NCI-H2196 (cell line): ENCODE measurements around the gene C2orf92.
A peak's percentile ranks its signal among the peaks of the same experiment; 100 is the strongest.

Experiments
- DNase-seq: peaks from one replicate; lab custom pipeline; 2025; ENCODE audit not compliant: unreplicated experiment; lab: John Stamatoyannopoulos, UW

C2orf92 gene

DNA sequence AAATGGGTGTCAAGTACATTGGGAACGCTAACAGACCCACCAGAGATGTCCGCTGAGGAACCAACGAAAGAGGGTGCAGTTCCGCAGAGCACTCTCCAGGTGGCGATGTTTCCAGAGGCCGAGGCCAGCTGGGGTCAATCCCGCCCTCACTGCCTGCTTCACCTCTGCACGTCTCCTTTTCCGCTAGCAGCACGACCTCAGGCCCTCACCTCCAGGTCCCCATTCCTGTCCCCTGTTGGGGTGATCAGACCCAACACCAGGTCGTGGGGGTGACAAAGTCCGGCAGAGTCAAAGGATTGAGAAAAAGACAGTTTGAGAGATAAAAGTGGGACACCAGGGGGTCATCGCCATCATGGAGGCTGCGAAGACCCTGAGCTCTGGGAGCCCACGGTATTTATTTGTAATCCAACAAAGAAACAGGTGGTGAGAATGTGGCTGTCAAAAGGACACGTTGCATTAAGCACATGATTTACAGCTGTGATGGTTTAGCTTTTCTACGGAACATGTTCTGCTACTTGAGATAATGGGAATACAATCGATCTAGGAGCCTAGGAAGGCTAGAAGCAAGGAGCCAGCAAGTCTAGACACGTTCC, 71.2 kb downstream of the C2orf92 start:
- DNase-seq: peak; percentile 22

GRCh38 chr2:97741251-97741650, 71.7 kb downstream of the C2orf92 start:
- DNase-seq: no peak

DNA sequence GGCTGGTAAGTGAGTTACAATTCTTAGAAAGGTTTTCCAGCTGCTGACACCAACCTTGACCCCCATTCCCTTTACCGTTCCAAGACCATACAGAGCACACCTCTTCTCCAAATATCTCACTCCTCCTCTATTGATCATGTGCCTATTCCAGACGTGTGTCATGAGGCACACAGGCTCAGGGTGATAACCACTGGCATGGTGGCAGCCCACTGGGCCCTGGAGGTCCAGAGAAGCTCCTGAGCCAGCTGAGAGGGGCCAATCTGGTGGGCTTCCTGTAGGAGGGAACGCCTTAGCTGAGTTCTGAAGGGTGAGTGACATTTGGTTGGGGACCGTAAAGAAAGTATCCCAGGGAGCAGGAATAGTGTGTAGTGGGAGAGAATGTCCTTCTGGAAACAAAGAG, 72.2 kb downstream of the C2orf92 start:
- no peak for DNase-seq

- no peak for DNase-seq
These were observed 72.9 kb downstream of the C2orf92 start for GRCh38 chr2:97742381-97742847.

DNA sequence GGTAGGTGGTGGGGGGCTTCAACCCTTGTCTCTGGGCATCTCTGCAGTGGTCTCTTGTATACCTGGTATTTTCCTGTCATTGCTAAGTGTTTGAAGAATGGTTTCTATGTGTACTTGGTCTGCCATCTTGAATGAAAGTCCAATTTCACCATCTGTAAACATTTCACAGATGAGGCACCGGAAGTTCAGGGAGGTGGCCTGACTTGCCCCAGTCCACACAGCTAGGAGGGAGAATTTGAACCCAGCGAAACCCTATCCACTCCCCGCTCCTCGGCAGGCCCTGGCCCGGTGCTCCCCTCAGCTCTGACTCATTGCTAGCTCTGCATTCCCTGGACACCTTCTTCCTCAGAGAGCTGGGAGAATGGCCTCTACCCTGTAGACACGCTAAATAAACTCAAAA, 74.4 kb downstream of the C2orf92 start:
- no peak for DNase-seq

DNA sequence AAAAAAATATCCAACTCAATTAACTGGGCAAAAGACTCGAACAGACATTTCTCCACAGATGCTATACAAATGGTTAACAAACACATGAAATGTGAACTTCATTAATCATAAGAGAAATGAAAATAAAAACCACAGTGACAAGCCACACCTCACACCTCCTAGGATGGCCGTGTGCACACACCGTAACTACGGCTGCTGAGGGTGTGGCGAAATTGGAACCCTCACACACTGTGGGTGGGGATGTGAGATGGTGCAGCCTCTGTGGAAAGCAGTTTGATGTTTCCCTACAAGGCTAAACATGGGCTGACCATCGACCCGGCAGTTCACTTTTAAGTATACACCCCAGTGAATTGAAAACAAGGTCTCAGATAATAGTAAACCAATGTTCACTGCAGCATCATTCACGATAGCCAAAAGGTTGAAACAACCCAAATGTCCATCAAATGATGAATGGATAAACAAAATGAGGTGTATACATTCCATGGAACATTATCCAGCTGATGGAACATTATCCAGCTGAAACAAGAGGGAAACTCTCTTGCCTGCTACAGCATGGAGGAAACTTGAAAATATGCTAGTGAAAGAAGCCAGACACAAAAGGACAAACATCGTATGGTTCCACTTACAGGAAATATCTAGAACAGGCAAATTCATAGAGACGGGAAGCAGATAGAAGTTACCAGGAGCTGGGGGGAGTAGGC, 76.1 kb downstream of the C2orf92 start:
- no peak for DNase-seq

- DNase-seq: no peak
These were observed 77.8 kb downstream of the C2orf92 start for GRCh38 chr2:97747285-97747684.

DNA sequence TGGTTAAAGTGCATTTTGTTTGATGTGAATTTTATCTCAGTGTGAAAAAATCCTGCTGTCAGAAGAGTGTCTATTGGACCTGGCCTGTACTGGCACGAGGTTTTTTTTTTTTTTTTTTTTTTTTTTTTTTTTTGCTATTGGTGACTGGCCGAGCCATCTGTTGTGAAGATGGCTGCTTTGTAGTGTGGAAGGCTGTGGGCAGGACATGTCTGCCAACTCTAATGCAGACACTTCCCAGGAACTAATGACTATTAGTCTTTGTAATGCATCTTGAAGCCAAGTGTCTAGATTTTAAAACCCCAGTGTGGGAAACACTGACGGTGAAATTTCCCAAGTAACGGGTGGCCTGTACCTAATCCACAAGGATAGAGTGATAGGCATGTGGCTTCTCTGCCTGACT, 78.2 kb downstream of the C2orf92 start:
- no peak for DNase-seq

GRCh38 chr2:97749581-97749980, 80.1 kb downstream of the C2orf92 start:
- no peak for DNase-seq

- DNase-seq: no peak
These were observed 80.5 kb downstream of the C2orf92 start for GRCh38 chr2:97750017-97750416.

- DNase-seq: peak; percentile 28
These were observed 82.2 kb downstream of the C2orf92 start for GRCh38 chr2:97751752-97752151.
